ENCODE data around the gene ARID1A.
"Not testable (repeated sequence)": the region's sequence is repeated elsewhere in the genome, so short reads cannot be mapped to it uniquely, and the experiment has no call there.

Gene ARID1A

DNA sequence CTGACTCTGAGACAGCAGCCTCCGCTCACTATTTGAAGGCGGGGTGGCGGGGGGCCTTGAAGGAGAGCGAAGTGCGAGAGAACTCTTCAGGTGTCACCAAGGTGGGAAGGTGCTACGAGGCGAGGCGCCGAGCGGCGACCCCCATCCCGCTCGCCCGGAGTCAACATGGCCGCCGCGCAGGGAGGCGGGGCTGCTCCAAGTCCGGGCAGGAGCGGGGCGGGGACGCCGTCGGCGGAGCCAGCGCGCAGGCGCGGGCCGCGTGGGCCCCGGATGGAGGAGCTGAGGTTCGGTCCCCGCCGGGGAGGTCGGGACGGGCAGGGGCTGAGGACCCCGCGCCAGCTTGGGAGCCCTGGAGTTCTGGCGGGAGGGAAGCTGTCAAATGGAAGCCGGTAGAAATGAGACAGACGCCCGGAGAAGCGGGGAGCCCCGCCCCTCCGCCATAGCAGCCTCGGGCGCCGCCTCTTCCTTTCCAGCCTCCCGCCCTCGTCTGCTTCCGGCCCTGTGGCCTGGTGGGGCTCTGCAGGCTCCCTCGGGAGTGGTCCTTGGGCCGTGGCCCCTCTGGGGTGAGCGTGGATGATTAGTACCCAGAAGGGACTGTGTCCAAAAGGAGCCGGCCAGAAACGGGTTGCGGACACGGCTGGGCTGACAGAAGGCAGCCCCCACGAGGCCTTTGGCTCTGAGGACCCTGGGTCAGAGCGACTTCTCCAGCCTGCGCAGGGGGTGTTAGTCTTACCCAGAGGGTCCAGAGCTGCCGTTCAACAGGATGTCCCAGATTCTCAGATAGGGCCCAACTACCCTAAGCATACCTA, 92.1 kb downstream of the ARID1A start, which contains the start of gene PIGV:
TSS of gene PIGV (plus strand) at position 245 of the 809 bp plus-strand sequence. CDS start 2,866 bp downstream, outside the sequence.
- DNase-seq (ENCODE audit: low spot score) = peak; percentile 60
- FAIRE-seq = no peak

DNA sequence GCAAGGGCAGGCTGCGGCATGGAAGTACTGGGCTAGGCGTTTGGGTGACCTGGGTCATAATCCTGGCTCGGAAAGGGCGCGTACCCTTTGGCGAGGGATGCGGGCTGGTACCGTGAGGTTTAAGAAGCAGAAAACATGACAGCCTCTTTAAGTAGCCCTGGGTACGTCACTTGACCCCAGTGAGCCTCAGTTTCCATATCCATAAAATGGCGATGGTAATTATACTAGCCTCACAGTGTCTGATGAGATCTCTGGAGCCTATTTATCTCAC, 92.6 kb downstream of the ARID1A start:
- DNase-seq (ENCODE audit: low spot score) (no peak), FAIRE-seq (no peak)

DNA sequence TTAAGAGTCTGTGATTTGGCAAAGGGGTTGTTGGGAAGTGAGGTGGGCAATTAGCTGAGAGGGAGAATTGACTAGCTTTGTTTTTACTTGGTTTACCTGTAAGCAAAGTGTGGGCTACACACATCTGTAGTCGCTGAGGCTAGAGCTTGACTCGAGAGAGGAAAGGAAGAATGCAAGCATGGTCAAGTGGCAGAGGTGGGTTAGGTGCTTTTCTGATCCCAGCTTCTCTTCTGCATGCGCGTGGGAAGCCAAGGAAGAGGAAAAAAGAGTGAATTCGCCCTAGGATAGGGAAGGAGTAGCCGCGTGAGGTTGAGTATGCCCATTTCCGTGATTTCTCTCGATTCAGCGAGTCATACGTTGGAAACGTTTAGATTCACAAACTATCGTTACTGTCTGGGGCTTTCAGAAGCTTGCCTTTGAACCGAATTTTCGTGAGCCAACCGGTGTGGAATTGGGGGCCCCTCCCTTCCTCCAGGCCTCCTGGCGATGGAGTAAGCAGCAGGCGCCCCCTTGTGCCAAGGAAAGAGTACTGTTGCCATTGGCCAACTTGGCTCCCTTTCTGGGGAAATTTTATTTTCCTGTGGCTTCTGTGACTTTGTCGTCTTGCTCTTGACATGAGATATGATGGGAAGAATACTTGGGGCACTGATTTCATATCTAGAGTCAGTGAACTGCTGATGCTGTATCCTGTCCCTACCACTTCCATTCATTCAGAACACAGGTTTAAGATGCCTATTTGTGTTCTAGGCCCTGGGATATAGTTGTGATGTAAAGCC, 93.2 kb downstream of the ARID1A start:
- peak; percentile 71 for FAIRE-seq
- peak; percentile 74 for DNase-seq (ENCODE audit: low spot score)

DNA sequence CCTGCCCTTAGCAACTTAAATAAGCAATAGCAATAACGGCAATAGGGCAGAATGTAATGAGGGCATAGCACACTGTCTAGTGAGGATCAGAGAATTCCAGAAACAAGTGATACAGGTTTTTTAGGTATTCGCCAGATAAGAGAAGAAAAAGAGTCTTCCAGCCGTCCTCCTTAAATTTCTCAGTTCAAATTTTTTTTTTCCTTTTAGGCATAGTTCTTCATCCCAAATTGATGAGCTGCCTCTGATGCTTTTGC, 93.7 kb downstream of the ARID1A start:
- FAIRE-seq (no peak), DNase-seq (ENCODE audit: low spot score) (no peak)

DNA sequence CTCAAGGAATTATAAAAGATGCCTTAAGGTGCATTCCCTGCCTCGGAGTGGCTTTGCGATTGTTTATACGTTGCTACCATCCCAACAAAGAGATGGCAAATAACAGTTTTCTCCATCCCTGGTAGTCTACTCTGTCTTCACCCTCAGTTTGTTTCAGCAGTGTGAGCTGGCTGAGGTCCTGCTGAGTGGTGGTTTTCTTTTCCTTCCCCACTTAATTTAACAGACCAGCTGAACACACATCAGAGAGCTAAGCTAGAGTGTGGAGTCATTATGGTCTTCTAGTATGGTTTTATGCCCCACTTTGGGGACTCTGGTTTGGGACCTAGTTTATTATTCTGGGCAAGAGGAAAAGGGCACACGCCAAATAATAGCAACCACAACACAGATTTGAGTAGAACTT, 94.1 kb downstream of the ARID1A start:
- DNase-seq (ENCODE audit: low spot score) = no peak
- FAIRE-seq = no peak

DNA sequence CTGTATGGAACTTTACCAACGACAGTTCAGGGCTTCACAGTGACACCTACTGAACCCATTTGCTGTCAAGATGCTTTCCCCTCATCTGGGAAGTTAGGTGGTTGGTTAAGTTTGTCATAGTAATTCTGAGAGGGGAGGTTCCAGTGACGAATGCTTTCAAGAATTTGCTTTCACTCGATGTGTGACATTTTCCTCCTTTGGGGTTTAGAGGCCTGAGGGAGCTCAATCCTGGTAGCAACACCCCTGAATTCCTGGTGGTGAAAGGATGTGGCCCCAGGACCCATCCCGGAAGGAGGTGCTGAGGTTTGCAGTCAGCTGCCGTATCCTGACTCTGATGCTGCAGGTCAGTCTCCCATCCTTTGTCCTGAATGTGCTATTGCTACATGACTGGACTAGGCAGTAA, 94.7 kb downstream of the ARID1A start:
- DNase-seq (ENCODE audit: low spot score) (no peak), FAIRE-seq (no peak)

DNA sequence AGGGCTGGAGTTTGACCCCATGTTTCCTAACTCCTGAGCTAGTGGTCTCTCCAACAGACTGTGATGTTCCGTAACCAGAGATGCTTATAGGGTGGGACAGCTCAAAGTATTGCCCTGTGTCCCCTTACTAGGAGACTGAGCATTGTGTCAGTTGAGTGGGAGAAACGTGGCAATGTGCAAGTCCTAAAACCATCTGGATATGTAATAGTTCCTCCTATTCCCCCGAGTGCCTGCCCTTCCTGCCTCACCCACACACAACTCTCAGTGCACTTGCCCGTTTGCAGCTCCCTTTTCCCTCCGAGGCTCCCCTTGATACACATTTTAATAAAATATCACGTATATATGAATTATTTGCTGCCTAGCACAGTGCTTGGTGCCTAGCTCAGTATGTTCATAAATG, 95.3 kb downstream of the ARID1A start:
- no peak for DNase-seq (ENCODE audit: low spot score)
- FAIRE-seq = no peak

DNA sequence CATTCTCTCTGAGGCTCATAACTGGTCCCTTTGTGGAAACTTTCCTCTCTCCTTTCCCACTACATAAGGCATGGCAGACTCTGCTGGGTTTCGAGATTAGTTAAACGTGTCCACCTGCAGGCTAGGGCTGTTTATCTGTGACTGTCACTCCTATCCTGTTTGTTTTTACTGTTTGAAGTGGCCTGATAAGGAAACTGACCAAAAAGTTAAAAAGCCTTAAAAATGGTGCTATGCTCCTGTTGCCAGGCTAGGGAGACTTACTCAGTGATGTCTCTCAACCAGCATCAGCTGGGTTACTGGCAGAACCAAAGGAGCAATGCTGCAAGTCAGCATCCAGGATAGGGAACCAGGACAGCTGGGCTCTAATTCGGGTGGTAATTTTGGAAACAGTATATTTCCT, 95.8 kb downstream of the ARID1A start:
- FAIRE-seq = no peak
- no peak for DNase-seq (ENCODE audit: low spot score)

DNA sequence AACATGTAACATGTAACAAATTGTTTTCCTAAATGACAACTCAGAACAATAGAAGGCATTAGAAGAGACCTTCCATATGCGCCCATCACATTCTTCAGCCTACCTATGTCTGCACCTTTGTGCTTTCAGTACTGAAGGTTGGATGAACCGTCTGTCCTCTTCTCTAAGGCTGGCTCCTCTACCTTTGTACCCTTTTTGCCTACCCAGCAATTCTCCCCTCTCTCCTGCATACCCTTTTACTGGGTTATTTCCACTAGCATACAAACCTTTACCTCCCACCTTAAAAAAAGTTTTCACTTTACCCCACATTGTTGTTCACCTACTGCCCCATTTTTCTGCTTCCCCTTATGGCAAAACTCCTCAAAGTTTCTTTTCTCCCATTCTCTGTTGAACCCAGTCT, 97.1 kb downstream of the ARID1A start:
- FAIRE-seq (no peak), DNase-seq (ENCODE audit: low spot score) (no peak)

DNA sequence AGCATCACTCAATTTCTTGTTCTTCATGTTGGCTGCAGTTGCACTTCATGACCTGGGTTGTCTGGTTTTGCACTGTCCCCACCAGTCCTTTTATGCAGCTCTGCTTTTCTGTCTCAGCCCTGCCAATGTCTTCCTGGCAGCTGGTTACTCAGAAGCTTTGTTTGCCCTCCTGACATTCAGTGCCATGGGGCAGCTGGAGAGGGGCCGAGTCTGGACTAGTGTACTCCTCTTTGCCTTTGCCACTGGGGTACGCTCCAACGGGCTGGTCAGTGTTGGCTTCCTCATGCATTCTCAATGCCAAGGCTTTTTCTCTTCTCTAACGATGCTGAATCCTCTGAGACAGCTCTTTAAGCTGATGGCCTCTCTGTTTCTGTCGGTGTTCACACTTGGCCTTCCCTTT, 98.6 kb downstream of the ARID1A start:
- DNase-seq (ENCODE audit: low spot score) = no peak

DNA sequence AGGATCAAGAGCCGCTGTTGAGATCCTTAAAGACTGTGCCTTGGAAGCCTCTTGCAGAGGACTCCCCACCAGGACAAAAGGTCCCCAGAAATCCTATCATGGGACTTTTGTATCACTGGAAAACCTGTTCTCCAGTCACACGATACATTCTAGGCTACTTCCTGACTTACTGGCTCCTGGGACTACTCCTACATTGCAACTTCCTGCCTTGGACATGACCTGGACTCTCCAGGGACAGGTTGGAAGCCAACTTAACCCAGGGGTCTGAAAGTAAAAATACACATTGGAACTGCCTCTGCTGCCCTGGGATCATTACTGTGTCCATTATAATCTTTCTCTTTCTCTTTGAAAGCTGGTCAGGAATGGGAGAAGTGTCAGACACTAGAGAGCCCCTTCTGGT, 101.8 kb downstream of the ARID1A start:
- FAIRE-seq = no peak
- DNase-seq (ENCODE audit: low spot score) = no peak

More for the DNA sequence above, 98.6 kb downstream of the ARID1A start:
- FAIRE-seq = no peak

DNA sequence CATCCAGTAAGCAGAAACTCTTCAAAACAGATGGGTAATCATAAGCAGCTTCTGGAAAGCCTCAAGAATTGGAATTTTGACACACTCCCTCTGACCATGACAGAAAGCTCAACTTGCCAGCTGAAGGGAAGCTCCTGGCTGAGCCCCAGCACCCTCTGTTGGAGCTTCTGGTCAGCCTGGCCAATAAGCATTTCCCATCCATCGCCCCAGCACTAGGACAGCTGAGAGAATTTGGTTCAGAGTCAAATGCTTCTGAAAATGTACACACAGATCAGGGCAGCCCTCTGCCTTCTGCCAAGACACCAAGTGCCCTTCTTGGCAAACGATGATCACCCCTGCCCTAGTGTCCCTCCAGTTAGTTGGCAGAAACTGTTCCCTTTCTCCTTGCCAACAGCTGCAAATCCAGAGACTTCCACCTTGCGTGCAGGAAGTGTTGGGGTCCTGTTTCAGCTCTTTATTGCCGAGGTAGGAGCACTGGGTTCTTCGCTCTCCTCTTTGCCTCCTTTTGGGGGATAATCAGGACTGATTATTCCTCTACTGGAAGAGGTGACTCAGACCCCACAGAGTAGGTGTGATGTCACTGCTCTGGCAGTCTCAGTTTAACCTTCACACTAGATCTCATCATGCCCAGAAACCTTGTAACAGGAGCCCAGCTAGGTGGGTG, 103.8 kb downstream of the ARID1A start:
- DNase-seq (ENCODE audit: low spot score) (peak; percentile 43), FAIRE-seq (no peak)

DNA sequence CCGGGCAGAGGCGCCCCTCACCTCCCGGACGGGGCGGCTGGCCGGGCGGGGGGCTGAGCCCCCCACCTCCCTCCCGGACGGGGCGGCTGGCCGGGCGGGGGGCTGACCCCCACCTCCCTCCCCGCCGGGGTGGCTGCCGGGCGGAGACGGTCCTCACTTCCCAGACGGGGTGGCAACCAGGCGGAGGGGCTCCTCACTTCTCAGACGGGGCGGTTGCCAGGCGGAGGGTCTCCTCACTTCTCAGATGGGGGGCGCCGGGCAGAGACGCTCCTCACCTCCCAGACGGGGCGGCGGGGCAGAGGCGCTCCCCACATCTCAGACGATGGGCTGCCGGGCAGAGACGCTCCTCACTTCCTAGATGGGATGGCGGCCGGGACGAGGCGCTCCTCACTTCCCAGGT, 108.1 kb downstream of the ARID1A start:
- not testable (repeated sequence) for DNase-seq (ENCODE audit: low spot score); FAIRE-seq

DNA sequence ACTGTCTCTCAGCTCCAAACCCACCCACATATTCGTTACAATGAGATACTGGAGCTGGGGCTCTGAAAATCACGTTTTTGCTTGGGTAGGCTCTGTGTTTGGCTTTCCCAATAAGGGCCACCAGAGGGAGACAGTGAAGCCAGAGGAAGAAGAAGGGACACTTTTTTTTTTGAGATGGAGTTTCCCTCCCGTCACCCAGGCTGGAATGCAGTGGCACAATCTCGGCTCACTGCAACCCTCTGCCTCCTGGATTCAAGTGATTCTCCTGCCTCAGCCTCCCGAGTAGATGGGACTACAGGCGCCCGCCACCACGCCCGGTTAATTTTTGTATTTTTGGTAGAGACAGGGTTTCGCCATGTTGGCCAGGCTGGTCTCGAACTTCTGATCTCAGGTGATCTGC, 114.3 kb downstream of the ARID1A start:
- peak; percentile 12 for FAIRE-seq
- peak; percentile 50 for DNase-seq (ENCODE audit: low spot score)

DNA sequence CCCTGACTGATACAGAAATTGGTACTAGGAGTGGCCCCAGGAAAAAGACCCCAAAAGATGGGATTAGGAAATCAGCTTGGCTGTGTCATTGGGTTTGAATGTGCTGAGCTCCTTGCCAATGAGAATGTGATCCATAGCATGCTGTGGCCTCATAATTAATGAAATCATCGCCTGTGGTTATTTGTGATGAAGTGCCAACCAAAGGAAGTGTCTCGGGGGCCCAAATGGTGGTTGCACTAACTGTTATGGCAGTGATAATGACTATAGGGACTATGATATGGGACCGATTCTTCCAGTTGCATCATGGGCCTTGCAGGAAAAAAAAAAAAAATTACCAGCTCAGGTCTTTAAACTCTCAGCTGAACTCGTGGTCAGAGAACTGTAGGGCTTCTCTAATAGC, 115.2 kb downstream of the ARID1A start:
- DNase-seq (ENCODE audit: low spot score) = no peak
- FAIRE-seq = no peak

DNA sequence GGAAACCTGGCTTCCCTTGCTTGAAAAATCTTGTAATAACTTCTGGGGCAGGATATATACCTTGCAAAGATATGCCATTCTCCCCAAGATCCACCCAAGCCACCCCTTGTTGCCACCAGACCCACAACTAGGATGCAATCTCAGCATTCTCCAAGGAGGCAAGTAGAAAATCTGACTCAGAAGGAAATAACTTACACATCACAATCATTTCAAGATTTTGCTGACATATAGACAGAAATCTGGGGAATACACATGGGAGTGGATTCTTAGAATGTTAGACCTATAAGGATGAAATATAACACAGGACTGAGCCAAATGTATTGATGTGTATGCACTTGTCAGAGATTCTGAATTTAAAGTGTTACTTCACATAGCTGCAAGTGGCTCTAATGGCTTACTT, 115.9 kb downstream of the ARID1A start:
- no peak for FAIRE-seq
- DNase-seq (ENCODE audit: low spot score) = no peak

DNA sequence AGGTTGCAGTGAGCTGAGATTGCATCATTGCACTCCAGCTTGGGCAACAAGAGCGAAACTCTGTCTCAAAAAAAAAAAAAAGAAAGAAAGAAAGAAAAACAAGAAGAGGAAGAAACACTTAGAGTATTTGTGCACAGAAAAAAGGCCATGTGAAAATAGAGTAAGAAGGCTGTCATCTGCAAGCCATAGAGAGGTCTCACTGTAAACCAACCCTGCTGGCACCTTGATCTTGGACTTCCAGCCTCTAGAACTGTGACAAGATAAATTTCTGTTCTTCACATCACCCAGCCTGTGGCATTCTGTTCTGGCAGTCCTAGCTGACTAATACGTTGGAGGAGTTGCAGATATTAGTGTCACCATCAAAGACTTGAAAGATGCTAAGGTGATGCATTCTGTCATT, 118.6 kb downstream of the ARID1A start:
- DNase-seq (ENCODE audit: low spot score) = no peak
- FAIRE-seq = no peak

DNA sequence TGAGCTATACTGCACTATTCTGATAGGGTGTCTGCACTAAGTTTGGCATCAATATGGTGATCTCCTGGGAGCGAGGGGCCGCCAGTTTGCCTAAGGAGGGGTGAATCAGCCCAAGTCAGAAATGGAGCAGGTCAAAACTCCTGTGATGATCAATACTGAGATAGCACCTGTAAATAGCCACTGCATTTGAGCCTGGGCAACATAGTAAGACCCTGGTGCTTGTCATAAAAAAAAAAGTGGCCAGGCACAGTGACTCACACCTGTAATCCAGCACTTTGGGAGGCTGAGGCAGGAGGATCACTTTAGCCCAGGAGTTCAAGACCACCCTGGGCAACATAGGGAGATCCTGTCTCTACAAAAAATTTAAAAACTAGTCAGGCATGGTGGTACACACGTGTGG, 119.1 kb downstream of the ARID1A start:
- DNase-seq (ENCODE audit: low spot score) (no peak), FAIRE-seq (no peak)

DNA sequence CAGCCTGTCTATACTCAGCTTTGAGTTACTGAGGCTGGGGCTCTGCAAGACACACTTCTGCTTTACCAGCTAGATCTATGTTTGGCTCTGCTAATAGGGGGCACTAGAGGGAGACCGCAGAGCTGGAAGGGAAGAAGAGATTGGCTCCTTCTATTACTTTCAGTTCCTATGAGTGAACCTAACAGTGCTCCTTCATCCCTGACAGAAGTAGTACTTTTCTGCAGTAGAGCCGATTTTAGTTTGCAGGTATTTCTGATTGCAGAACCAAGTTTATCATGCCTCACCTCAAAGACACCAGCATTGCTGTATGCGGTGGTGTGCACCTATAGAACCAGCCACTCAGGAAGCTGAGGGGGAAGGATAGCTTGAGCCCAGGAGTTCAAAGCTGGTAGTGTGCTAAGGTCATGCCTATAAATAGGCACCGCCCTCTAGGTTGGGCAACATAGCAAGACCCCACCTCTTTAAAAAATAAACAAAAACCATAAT, 125.0 kb downstream of the ARID1A start:
- FAIRE-seq (no peak), DNase-seq (ENCODE audit: low spot score) (no peak)

DNA sequence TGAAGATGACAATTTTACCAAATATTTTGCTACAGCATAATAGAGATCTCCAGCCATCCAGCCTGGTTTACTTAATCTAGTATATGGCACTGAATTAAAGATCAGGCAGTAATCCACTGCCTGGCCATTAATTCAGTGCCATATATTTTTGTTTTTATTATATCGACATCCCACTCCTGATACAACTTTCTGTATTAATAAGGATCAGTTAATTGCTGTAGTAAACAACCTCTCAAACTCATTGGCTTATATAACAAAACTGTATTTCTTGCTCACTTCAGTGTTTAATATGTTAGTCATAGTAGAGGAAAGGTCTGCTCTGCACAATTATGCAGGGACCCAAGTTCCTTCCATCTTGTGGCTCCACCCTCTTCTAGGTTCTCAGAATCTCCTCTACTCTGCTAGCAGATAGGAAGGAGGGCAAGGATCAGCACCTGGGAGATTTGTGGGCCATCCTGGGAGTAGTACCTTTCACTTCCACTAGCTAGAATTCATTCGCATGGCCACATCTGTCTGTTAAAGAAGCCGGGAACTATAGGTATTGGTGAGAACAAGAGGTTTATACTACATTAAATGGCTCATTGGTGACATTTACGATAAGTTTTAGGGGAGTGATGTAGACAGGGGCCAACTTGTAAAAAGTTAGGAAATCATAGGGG, 127.1 kb downstream of the ARID1A start:
- DNase-seq (ENCODE audit: low spot score) (no peak), FAIRE-seq (no peak)

DNA sequence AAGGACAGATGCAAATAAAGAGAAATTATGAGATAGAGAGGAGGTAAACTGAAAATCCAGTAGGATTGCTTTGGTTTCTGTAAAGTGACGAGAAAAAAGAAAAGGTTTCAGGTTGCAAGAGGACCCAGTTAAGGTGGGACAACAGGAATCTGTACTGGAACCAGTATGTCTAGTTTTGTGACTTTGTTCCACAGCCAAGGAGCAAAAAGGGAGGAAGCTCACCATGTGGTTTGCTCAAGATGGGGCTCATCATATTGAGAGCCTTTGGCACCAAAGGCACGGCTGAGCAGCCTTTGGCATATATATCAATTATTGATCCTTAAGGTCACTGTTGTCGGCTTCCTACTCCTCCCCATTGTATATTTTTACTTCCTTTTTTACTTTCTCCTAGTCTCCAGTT, 128.9 kb downstream of the ARID1A start:
- DNase-seq (ENCODE audit: low spot score) (no peak), FAIRE-seq (no peak)
